ENCODE data around the gene JMJD7.

DNA sequence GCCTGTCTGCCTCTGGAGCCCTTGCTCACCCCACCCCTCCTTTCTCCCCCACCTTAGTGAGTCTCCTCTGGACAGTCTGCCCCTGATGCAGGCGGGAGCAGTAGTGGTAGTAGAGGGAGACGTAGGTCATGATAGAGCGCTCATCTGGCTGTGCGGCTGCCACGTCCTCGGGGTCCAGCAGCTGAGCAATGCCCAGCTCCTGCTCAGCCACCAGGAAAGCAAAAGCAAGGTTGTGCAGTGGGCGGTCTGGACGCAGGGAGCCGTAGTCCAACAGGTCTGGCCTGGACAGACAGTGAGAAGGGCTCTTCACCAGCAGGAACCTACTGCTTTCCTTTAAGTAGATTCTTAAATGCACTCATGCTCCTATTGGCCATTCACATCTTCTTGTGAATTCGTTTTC is 59.3 kb downstream of the JMJD7 start:
- TF ChIP-seq, protein P1, sequence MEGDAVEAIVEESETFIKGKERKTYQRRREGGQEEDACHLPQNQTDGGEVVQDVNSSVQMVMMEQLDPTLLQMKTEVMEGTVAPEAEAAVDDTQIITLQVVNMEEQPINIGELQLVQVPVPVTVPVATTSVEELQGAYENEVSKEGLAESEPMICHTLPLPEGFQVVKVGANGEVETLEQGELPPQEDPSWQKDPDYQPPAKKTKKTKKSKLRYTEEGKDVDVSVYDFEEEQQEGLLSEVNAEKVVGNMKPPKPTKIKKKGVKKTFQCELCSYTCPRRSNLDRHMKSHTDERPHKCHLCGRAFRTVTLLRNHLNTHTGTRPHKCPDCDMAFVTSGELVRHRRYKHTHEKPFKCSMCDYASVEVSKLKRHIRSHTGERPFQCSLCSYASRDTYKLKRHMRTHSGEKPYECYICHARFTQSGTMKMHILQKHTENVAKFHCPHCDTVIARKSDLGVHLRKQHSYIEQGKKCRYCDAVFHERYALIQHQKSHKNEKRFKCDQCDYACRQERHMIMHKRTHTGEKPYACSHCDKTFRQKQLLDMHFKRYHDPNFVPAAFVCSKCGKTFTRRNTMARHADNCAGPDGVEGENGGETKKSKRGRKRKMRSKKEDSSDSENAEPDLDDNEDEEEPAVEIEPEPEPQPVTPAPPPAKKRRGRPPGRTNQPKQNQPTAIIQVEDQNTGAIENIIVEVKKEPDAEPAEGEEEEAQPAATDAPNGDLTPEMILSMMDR (IDR thresholded peaks at IDR 0.05) = no peak
- no peak for TF ChIP-seq POLR2A (IDR thresholded peaks at IDR 0.05)

Measured in uterus (tissue), 2 donors.